AG08395 (cell line): ENCODE data around the gene KDM8.
A peak's percentile ranks its signal among the peaks of the same experiment; 100 is the strongest.
"Not testable (repeated sequence)": the region's sequence is repeated elsewhere in the genome, so short reads cannot be mapped to it uniquely, and the experiment has no call there.

Experiments
- DNase-seq: peaks from one replicate; pipeline ENCODE4 v3.0.0; 2012; ENCODE audit warnings: mixed read lengths, low spot score

The KDM8 gene

GRCh38 chr16:27191352-27191924 is 11.9 kb upstream of the KDM8 start:
- DNase-seq = no peak

DNA sequence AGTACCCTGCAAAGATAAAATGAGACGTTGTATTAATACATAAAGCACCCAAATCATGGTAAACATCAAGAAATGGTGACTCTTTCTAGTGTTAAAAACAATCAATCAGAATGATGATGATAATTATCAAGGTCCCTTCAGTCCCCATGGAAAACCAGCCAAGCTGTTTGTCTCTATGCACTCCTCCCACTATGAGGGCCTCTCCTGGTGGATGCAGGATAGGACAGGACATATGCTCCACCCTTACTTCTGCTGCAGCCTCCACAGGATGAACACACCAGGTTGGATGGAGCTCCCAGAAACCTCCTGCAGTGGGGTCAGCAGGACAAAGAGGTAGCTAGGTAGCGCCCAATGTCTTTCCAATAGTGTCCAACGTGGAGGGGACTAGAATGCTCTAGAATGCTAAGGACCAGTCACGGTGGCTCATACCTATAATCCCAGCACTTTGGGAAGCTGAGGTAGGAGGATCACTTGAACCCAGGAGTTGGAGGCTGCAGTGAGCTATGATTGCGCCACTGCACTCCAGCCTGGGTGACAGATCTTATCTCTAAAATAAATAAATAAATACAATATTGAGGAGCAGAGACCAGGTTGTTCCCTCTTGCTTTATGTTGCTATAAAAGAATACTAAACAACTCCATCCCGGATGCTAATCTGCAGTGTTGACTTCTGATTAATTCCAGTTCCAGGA is 9.9 kb upstream of the KDM8 start:
- no peak for DNase-seq

- no peak for DNase-seq
Observed at GRCh38 chr16:27195076-27195741, 8.1 kb upstream of the KDM8 start.

GRCh38 chr16:27195941-27196595 is 7.3 kb upstream of the KDM8 start:
- no peak for DNase-seq

DNA sequence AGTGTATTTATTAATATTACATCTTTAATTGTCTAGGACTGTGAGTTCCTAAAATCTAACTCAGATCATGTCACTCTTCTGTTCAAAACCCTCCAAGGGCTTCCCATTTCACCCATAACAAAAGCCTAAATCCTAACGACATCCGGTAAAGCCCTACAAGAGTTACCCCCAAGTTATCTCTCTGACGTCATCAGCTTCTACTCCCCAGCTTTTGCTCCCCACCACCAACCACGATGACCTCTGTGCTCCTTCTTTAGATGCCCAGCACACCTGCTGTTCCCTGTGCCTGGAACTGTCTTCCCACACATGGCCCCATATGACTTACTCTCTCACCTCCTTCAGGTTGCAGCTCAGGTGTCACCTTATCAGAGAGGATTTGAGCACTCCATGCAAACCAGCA is 6.3 kb upstream of the KDM8 start:
- DNase-seq = no peak

- DNase-seq = no peak
Observed at GRCh38 chr16:27198451-27199234, 4.7 kb upstream of the KDM8 start.

DNA sequence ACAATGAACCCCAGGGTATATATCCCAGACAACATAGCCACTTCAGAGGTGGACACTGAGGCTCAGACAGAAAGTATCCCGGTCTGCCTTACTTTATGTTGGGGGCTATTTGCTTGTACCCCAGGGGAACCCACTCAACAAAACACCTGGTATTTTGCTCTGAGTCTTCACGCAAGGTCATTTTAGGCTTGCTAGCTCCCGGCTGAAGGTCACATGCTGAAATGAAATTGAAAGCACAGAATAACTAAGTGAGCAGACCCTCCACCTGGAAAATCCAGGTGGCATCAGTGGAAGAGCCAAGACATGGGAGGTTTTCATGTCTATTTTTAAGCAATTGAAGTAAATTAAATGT is 4.1 kb upstream of the KDM8 start:
- DNase-seq = no peak

DNA sequence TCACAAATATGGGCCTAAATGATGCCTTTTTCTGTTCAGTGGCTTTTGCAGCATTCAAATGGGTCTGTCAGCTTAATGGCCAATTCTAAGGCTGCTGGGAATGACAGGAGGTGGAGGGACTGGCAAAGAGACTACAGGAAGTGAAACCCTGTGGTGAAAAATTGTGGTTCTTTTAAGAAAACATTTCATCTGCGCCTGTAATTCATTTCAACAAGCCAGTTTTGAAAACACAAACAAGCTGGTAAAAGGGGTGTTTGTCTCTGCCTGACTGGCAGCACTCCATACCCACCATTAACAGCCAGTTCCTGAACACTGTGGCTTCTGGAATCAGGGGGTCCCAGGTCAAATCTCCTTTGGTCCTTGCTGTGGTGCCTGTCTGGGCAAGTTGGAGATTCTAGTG is 3.6 kb upstream of the KDM8 start:
- DNase-seq = peak; percentile 50

- not testable (repeated sequence) for DNase-seq
Observed at GRCh38 chr16:27200914-27201313, 2.4 kb upstream of the KDM8 start.

DNA sequence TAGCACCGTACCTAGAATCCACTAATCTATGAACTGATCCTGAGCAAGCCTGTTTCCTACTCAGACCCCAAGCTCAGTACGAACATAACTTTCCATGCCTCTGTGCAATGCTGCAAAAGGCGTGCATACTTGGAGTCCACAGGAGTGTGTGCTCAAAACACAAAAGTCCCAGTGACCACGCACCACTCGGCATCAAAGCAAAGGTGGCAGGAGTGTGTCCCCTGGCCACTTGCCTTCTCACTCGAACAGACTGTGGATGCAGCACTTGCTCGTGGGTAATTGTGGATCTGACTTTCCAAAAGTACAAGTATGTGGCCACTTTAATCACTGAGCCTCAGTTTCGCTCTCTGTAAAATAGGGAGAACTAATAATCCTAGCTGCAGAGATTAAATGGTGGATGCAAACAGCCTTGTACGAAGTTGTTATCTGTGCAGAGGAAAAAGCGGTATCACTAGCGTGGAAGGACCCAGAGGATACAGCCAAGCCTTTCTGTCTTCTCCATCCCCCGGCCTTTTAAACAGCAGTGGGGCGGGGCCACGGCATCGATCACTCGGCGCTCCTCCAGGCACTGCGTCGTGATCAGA is 311 bp upstream of the KDM8 start:
- DNase-seq = peak; percentile 90

DNA sequence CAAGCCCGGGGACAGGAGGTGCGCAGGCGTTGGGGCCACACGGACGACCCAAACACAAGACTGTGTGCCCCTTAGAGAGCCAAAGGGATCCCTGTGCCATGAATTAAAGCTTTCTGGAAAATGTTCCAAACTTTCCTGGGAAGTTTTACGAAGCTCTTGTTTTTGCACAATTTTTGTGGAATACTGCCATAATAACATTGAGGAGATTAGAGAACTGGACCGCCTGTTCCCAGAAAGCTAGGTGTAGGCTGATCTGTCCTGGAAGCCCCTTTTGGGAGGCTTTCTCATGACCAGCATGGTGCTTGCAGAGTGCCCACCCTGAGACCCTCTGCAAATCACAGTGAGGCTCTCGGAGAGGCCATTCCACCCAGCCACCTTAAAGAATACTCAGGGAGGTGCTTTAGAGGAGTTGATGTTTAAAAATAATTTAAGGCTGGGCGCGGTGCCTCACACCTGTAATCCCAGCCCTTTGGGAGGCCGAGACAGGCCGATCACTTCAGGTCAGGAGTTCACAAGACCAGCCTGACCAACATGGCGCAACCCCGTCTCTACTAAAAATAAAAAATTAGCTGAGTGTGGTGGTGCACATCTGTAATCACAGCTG is 1.1 kb downstream of the KDM8 start:
- no peak for DNase-seq

DNA sequence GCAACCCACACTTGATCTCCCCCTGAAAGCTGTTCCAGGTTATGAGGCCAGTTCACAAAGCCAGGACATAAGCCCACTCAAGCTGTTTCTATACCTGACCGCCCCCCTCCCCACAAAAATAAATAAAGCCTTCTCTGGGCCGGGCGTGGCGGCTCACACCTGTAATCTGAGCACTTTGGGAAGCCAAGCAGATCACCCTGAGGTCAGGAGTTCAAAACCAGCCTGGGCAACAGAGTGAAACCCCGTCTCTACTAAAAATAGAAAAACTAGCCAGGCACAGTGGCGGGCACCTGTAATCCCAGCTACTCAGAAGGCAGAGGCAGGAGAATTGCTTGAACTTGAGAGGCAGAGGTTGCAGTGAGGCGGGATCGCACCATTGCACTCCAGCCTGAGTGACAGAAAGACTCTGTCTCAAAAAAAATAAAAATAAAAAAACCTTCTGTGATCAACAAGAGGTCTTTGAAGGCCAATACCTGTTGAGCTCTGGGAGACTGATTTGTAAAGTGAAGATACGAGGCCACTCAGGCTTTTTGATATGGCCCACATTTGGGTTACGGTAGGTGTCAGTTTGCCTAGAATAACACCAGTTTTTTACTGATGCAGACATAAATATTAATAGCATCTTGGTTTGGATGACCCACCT is 2.2 kb downstream of the KDM8 start:
- no peak for DNase-seq

- DNase-seq = not testable (repeated sequence)
Observed at GRCh38 chr16:27207121-27207520, 3.8 kb downstream of the KDM8 start.

DNA sequence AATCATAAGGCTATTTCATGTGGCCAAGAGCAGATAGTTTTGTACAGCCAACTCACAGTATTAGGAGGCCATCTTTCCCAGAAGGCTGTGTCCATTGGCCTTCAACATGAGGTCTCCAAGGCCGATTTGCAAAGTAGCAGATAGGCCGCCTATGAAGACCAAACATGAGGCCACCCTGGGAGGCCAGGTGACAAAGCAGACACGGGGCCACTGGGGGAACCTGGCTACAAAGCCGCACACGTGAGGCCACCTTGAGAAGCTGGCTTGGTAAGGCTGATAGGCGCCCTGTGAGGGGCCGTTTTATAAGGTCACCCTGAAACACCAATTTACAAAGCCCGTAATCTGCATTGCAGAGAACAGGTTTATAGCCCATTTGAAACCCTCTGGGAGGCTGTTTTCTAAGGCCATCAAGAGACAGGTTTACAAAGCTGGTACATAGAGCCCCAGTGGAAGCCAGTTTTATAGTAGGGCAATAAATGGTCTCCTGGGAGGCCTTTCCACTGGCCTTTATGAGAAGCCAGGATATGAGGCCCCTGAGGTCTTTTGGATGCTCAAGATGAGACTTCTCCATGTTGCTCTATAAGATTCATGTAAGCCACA is 4.9 kb downstream of the KDM8 start:
- no peak for DNase-seq

- no peak for DNase-seq
Observed at GRCh38 chr16:27208796-27209195, 5.5 kb downstream of the KDM8 start.

DNA sequence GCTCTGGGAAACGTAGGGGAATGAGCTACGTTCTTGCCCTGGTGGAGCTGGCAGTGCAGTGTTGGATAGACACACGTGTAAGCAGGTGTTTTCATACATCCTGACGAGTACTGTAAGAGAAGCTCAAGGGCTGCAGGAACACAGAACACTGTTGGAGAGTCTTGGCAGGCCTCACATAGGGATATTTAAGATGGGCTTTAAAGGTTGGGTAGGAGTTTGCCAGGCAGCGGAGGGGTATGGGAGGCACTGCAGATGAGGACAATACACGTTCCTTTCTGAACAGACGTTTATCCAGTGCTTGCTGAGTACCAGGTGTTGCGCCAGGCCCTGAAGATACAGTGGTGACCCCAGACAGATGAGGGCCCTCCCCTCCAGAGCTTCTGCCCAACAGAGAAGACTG is 6.3 kb downstream of the KDM8 start:
- DNase-seq = no peak

GRCh38 chr16:27210174-27210573 is 6.8 kb downstream of the KDM8 start:
- no peak for DNase-seq

DNA sequence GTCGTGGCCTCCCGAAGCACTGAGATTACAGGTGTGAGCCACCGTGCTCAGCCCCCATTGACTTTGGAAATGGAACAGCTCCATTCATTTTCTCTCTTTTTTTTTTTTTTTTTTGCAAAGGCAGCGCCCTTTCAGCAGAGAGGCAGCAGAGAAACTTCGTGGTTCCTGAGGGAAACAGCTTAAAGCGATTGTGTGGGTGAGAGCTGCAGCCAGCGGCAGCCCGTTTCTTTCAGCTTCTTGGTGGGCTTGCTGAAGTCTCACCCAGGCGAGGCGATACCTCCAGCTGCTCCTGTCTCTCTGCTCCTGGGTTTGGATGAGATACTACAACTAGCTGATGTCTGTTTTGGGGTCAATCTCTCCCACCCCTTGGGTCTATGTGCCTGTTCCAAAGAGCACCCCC is 7.7 kb downstream of the KDM8 start:
- DNase-seq = no peak

- no peak for DNase-seq
Observed at GRCh38 chr16:27214084-27214961, 11.0 kb downstream of the KDM8 start.

- DNase-seq = no peak
Observed at GRCh38 chr16:27215660-27216059, 12.3 kb downstream of the KDM8 start.
